ENCODE measurements around the gene NHSL2.

NHSL2 gene

DNA sequence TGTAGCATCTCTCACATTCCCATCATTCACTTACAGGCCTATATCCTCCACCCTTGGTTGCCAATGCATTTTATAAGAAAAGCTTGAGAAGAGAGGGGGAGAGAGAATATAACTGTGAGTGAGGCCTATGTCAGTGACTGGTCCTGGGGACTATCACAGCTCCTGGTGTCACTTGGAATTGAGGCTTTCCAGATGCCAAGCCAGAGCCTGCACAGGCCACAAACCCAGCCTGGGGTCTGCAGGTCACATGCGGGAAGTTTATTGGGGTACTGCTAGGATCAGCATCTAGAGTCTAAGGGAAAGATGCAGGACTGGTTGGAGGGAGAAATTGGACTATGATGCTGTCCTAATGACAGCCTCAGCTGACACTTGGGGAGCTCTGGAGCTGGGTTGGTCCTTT is 173.5 kb downstream of the NHSL2 start:
- no peak for DNase-seq
- intact Hi-C loops (cut with DNase I): no loop called here

DNA sequence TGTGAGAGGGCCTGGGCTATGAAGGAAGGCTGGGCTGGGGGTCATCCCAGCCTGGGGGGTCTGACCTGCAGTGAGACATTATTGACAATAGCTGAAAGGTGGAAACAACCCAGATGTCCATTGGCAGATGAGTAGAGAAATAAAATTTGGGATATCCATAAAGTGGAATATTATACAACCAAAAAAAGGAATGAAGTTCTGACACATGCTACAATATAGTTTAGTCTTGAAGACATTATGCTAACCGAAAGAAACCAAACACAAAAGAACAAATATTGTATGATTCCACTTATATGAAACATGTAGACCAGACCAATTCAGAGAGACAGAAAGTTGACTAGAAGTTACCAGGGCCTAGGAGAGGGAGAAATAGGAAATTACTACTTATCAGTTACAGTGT is 176.3 kb downstream of the NHSL2 start:
- intact Hi-C loops (cut with DNase I): no loop called here
- no peak for DNase-seq

DNA sequence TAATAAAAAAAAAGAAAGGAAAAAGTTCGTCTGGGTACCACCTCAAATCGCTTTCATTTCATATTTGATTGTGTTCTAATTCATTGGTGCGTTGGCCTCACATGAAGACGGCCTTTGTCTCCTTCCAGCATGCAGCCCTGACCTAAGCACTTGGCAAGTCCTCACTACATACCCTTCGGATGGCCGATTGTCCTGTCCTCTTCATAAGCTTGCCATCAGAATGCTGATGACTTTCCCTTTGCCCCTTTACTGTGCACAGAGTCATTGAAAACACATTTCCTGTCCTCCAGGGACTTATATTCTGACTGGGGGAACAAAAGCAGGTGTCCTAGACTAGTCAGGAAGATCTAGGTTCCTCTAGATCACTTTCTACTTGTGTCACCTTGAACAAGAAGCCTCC is 178.1 kb downstream of the NHSL2 start:
- intact Hi-C loops (cut with DNase I): no loop called here
- peak in 1 of 42 donors; percentile 41 for DNase-seq

DNA sequence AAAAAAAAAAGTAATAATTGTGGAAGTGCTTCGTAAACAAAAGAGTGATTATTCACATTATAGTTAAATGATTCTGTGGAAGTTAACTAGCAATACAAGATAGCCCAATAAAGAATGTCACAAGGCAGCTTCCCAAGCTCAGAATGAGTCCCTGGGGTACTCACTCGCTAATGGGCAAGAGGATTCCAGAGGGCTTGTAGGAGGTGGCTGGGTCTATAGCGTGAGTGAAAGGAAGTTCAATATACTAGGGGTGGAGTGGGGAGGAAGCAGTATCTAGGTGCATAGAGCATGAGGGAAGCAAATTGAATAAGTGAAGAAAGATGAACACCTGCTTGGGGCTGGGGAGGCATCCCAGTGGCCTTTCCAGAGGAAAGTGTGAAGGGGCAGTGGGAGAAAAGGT is 178.6 kb downstream of the NHSL2 start:
- intact Hi-C loops (cut with DNase I): no loop called here
- DNase-seq: no peak

DNA sequence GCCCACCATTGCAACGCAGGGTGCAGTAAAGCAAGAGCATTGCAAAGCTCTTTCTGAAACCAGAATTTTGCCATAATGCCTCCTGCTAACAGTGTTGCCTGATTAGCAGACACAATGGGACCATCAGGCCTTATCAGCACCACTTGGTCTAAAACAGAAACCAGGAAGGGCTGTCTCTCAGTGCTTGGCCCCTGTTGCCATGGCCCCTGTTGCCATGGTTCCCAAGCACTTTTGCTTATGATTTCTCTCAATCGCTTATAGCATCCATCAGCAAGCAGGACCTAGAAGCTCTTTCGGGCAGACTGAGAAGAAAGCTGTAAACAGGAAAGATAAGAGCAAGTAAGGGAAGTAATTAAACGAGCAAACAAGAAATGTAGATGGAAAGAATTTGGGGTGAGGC is 184.2 kb downstream of the NHSL2 start:
- DNase-seq: peak in 8 of 42 donors; percentile 25 to 59 (median 35)
- intact Hi-C loops (cut with DNase I): no loop called here

DNA sequence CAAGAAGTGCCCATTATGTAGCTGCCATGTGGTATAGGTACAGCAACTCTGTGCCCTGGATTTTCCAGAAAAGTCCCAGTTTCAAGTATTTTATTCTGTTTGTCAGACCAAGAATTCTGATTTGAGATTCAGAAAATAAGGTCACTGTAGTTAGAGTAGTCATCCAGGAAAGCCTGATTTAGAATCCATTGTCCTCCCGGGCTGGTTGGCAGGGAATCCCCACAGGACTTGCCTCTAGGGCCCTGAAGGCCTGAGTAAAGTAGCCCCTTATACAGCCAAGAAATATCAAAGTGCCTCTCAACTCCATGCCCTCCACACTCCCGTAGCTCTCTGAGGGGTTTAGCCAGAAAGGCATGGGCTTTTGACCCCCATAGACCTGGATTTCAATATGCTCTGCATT is 184.7 kb downstream of the NHSL2 start:
- no peak for DNase-seq
- intact Hi-C loops (cut with DNase I): no loop called here

DNA sequence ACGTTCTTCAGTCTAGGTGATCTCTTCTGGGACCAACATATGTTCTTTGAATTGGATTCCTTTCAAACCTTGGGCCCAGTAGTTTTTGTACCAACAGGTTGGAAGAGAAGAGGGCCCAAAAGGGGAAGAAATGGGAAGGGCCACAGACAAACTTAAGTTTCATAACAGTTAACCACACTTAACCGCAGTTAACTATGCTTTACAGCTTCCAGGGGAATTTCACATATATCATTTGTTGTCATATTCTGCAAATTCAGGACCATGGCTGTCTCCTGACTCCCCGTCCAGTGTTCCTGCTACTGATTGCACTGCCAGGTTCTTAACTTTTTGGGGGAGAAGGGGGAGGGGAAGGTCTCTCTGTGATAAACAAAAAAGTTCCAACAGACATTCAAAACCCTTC is 186.5 kb downstream of the NHSL2 start:
- no peak for DNase-seq
- intact Hi-C loops (cut with DNase I): no loop called here

DNA sequence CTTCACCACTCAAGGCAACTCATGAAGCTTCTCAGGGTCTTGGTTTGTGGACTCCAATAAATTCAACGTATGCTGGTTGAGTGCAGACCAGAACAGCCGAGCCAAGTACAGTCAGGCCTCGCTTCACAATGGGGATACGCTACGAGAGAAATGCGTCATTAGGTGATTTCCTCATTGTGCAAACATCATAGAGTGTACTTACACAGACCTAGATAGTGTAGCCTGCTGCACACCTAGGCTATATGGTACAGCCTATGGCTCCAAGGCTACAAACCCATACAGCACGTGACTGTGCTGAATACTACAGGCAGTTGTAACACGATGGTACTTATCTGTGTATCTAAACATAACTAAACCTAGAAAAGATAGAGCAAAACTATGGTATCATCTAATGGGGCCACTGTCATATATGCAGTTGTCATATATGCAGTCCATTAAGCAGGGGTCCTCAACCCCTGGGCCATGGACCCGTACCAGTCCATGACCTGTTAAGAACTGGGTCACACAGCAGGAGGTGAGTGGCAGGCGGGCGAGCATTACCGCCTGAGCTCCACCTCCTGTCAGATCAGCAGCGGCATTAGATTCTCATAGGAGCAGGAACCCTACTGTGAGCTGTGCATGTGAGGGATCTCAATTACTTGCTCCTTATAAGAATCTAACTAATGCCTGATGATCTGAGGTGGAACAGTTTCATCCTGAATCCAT is 189.6 kb downstream of the NHSL2 start:
- no peak for DNase-seq
- intact Hi-C loops (cut with DNase I): no loop called here

DNA sequence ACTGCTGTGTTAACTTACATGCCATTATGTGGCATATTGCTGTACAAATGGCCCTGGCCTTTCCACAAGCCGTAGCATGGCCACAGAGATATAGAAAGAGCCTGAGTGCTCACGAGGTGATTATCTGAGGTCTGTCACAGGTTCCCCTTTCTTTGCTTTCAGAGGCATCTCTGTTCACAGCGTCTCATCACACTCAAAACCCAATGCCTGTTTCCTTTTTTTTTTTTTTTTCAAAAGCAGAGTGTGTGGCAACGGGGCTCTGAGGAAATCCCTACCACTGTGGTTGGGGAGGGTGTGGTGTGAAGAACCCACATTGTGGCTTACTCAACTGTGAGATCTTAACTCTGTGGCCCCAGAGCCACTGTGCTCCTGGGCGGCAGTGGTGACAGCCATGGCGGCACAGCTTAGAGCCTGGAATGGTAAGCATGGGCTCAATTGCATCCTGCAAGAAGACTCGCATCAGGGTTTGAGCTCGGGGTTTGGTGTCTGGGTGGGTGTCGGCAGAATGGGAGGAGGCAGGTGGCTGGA is 190.2 kb downstream of the NHSL2 start:
- DNase-seq: peak in 1 of 42 donors; percentile 17
- intact Hi-C loops (cut with DNase I): no loop called here

DNA sequence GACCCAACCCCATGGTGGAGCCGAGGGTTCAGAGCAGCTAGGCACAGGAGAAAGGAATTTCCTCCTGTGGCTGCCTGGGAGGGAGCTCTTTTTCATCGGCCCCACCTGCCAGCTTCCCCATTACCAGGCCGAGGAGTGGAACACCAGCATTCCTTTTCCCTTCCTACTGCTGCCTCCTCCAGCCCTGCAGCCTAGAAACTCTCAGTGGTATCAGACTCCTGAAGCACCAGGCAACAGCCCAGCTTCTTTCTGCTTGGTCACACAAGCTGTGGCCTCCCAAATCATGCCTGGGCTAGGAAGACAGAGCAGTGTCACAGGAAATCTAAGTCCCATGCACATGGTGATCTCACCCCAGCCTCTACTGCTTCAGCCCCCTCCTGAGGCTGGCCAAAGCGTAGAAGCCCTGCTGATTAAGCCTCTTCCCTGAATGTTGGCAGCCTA is 191.0 kb downstream of the NHSL2 start:
- no peak for DNase-seq

DNA sequence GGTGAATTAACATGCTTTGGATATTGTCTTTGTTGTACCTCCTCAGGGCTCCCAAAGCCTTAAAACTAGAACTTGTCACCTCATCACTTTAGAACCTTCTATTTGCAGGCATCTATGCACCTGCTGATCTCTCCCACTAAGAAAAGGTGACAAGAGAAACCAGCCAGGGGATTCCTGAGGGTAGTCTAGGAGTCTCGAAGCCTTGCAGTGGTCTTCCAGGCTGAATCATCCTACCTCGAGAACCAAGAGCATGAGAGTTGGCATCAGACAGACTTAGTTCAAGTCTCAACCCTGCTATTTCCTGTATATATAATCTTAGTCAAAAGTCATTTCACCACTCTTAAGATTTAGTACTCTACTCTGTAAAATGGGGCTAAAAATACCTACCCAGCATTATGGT is 191.5 kb downstream of the NHSL2 start:
- intact Hi-C loops (cut with DNase I): no loop called here
- DNase-seq: no peak

More for the DNA sequence above, 191.0 kb downstream of the NHSL2 start:
- intact Hi-C loops (cut with DNase I): no loop called here

DNA sequence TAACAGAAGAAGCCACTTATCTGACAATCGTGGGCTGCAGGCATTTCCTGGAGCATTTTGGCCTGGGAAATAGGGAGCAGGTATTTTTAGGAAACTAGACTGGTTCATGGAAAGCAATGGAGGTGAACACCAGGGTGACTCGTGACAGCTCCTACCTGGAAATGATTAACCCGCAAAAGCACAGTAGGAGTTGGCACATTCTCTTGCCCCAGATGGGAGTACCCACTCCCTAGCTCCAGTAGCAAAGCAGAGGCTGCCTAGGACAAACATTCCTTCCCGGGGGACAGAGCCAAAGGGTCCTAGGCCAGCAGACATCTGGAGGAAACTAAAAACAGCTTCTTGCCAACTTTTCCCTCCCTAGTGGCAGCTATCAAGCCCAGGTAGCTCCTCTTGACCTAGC is 192.1 kb downstream of the NHSL2 start:
- intact Hi-C loops (cut with DNase I): no loop called here
- DNase-seq: no peak

DNA sequence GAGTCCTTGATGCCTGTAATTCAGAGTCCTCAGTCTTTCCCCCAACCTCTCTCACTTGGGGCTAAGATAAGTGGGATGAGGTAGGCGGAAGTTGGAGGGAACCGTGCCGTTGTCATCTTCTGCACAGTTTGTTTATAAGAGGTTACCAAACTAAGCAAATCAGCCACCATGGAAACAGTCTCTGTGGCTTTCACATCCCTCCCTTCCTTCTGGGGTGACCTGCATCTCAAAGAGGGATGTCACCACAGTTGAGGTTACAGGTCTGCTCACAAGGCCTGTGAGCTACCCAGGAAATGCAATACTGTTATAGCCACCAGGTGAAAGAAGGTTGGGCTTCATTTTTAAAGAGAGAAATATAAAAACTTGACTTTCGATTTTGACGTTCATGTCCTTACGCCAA is 194.8 kb downstream of the NHSL2 start:
- no peak for DNase-seq
- intact Hi-C loops (cut with DNase I): no loop called here

DNA sequence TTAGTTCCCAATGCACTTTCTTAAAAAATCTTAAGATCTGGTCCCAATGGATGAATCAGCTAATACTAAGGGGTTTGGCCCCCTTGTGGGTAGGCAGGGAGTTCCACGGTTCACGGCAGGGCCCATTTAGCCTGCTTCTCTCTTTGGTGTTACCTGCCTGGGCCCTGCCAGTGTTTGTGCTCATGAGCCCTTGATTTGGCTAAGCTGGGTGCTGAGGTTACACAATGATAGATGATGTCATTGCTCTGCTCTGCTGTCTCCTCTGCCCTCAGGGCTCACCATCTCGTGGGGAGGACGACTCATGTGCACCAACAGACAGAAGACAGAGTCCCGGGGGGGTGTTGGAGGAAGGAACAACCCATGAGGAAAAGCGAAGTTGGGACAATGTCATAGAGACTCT is 196.7 kb downstream of the NHSL2 start:
- intact Hi-C loops (cut with DNase I): no loop called here
- DNase-seq: peak in 2 of 42 donors; percentile 29 to 47

DNA sequence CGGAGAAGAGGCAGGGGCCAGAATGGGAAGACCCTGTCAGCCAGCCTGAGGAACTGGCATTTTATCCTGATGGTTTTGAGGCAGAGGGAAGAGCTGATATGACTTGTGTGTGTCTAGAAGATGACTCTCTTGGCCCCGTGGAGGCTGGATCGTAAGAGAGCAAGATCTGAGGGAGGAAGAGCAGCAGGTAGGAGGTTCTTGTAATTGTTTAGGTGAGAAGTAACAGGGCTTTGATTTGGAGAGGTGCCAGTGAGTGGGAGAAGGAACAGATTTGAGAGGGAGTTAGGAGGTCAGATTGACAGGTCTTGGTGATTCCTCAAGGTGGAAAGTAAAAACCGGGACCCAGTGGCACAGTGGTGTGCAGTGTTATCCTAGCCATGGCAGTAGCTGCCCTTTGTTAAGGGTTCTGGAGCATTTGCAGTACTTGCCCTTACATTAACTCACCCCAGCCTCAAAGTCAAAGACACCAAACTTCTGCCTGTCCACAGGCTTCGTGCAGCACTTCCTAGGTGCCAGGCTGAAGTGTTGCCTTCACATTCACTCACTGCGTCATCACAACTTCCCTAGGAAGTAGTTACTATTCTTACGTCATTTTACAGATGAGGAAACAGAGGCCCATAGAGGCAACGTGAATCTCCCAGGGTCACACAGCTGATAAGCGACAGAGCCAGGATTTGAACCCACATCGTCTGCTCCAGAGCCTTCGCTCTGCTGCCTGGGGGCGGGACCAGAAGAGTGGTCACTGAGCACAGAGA is 197.4 kb downstream of the NHSL2 start:
- intact Hi-C loops (cut with DNase I): no loop called here
- peak in 20 of 42 donors; percentile 25 to 86 (median 58) for DNase-seq

DNA sequence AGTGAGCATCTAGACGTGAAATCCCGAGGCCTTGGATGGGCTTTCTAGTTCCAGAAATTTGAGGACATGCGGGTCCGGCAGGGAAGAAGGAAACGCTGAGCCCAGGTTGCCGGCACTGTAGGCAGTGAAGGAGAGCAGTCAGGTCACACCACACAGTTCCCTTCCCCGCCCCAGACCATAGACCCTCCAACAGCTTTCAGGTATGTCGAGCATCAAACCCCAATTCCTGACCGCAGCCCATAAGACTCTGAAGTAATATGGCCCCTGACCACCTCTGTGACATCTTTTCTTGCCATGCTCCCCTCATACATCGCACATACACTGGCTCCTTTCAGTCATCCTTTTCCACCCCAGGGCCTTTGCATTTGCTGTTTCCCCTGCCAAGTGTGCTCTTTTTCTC is 198.0 kb downstream of the NHSL2 start:
- intact Hi-C loops (cut with DNase I): no loop called here
- DNase-seq: no peak

DNA sequence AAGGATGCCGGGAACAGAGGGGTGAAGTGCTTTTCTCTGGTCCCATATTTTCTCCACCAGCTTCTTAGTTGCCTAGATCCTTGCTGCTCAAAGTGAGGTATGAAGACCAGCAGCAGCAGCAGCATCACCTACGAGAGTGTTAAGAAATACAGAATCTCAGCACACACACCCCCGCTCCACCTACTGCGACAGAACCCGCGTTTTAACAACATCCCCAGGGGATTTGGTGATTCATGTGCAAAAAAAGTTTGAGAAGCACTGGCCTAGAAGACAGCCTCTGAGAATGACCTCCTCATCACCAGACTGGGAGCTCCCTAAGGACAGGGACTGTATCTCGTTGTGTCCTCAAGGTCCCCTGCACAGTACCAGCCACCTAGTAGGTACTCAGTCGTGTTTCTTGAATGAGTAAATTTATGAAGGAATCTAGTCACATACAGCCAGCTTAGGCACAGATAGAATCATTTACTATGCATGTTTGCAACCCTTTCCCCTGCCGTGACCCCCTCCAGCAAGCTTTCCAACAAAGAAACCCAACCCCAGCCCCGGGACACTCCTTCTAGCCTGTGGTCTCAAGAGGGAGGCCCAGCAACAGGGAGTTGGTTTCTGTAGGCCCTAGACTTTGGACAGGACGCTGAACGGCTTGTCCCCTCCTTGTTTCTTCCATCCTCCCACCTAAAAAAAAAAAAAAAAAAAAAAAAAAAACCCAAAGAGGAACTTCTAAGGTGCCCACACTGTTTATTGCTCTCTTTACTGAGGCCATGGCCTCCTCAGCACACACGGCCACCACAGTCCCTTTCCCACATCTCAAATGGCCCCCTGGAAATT is 199.6 kb downstream of the NHSL2 start:
- intact Hi-C loops (cut with DNase I): no loop called here
- DNase-seq: peak in 22 of 42 donors; percentile 17 to 82 (median 60)

DNA sequence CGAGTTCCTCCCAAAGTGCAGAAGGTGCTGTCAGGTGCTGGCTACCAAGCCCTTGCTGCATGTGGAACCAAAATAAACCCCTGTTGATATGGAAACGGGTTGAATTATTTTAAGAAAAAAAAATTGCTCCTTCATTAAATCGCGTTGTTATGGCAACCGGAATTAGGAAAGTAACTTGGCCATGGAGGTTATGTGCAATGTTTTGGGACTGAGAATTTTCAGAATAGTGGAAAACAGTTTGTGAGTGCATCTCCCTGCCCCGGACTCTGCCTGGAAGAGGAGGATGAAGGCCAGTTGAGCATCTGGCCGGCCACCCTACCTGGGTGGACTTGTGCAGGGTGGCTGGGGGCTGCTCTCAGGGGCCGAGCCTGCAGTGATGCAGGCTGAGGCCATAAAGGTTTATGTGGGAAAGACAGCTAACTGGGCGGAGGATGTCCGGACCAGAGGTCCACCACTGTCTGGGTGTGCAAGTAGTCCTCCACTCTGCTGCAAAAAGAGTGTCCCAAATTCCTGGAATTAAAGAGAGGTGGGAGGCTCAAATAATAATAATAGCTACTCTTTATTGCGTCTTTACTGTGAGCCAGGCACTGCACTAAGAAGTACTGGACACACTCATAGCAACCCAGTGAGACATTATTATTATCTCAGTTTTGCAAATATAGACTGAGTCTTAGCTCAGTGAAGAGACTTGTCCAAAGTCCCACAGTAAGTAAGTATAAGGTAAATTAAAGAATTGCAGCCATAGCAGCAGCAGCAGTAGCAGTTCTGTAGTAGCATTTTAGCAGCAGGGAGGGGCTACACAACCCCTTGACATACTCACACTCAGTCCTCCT is 200.4 kb downstream of the NHSL2 start:
- peak in 3 of 42 donors; percentile 23 to 52 (median 35) for DNase-seq
- intact Hi-C loops (cut with DNase I): no loop called here

DNA sequence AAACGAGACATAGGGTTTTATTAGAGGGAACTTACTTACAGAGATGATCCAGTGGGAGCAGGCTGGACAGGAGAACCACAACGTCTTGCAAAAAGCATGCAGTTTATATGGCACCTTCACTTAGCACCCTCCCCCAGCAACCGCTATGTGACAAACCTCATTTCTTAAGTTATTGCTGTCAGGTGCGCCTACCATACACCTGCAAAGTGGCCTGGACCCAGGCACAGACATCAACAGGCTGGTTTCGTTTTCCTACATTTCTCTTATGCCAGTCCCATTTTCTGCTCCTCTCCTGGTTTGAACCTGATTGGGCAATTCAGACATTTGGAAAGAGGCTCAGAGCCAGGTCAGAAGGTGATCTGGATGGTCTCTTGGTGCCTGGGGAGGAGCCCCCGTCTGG is 202.8 kb downstream of the NHSL2 start:
- no peak for DNase-seq
- intact Hi-C loops (cut with DNase I): no loop called here

Measured in head of caudate nucleus (tissue), 42 donors.